ENCODE measurements around the gene SPG21.

DNA sequence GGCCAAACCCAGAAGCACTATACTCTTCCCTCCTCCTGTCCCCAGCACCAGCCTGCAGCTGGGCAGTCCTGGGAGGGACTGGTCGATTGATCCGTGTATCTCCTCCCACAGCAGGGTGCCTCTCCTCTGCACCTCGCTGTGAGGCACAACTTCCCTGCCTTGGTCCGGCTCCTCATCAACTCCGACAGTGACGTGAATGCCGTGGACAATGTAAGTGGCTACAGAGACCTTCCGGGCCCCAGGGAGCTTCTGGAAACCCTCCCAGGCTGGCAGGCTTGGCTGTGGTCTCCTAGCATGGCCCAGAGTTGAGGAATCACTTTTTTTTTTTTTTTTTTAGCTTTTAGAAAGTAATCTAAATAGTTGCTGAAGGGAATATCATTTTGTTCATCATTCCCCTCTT, 47.4 kb downstream of the SPG21 start:
- TF ChIP-seq POLR2AphosphoS5 (IDR thresholded peaks at IDR 0.05; ENCODE audit: low read depth, low read length) = no peak
- TF ChIP-seq TAF1 (IDR thresholded peaks at IDR 0.05; ENCODE audit: borderline replicate concordance, insufficient read depth, low read length) = no peak
- TF ChIP-seq SIN3A (IDR thresholded peaks at IDR 0.05; ENCODE audit: borderline replicate concordance, insufficient read depth, low read length) = no peak
- TF ChIP-seq, protein P1, sequence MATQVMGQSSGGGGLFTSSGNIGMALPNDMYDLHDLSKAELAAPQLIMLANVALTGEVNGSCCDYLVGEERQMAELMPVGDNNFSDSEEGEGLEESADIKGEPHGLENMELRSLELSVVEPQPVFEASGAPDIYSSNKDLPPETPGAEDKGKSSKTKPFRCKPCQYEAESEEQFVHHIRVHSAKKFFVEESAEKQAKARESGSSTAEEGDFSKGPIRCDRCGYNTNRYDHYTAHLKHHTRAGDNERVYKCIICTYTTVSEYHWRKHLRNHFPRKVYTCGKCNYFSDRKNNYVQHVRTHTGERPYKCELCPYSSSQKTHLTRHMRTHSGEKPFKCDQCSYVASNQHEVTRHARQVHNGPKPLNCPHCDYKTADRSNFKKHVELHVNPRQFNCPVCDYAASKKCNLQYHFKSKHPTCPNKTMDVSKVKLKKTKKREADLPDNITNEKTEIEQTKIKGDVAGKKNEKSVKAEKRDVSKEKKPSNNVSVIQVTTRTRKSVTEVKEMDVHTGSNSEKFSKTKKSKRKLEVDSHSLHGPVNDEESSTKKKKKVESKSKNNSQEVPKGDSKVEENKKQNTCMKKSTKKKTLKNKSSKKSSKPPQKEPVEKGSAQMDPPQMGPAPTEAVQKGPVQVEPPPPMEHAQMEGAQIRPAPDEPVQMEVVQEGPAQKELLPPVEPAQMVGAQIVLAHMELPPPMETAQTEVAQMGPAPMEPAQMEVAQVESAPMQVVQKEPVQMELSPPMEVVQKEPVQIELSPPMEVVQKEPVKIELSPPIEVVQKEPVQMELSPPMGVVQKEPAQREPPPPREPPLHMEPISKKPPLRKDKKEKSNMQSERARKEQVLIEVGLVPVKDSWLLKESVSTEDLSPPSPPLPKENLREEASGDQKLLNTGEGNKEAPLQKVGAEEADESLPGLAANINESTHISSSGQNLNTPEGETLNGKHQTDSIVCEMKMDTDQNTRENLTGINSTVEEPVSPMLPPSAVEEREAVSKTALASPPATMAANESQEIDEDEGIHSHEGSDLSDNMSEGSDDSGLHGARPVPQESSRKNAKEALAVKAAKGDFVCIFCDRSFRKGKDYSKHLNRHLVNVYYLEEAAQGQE (IDR thresholded peaks at IDR 0.05; ENCODE audit: insufficient read depth in 1 of 2, low read depth in 2 of 2, low read length in 2 of 2) = no peak

All from PFSK-1 (cell line).